ENCODE measurements around the gene ART4. TPM values are rescaled to one million over a fixed set of nuclear protein-coding genes. Genes with fewer than 3 reads are reported as not detected.

The ART4 gene
- total and polyA plus RNA-seq, 2 donors (not counting 3 experiments of a cell fraction or from before 2014, with no cell fraction given) = 12.5 to 54.7 TPM

GRCh38 chr12:14873440-14874185 is 30.3 kb upstream of the ART4 start:
- ChIA-PET POLR2A (interaction anchor here (0.7 kb wide), 1 partner anchor 9 kb away, joined by 3 read pairs; no protein-coding TSS in a partner anchor), CTCF (interaction anchor here (0.7 to 1.9 kb wide), 6 partner anchors 9 to 27 kb away, joined by 3 to 8 read pairs (median 4); no protein-coding TSS in a partner anchor)
- DNase-seq (ENCODE audit: low read depth, low spot score) (no peak), FAIRE-seq (no peak)
- Histone ChIP-seq H3K36me3 (ENCODE audit: control insufficient read depth in 2 of 2, extremely low read depth in 1 of 2, insufficient read depth in 2 of 2, low read length in 2 of 2) (no peaks in the 10 kb centered on the region), H3K27me3 (ENCODE audit: control insufficient read depth in 2 of 2, insufficient read depth in 2 of 2, low read length in 2 of 2) (no peaks in the 10 kb centered on the region), H3K9me1 (replicated peaks; ENCODE audit: control insufficient read depth, extremely low read depth, insufficient read depth, low read length) (no peaks in the 10 kb centered on the region), H3K4me1 (ENCODE audit: control insufficient read depth, extremely low read depth, insufficient read depth, low read length) (no peaks in the 10 kb centered on the region), H3K4me2 (ENCODE audit: insufficient read depth, low read length) (no peak overlapping the region), H2AFZ (ENCODE audit: low read depth, low read length) (no peak overlapping the region), H3K4me3 (replicated peaks in 1 of 3; ENCODE audit: insufficient read depth in 1 of 3, low read depth in 1 of 3, low read length in 3 of 3) (no peak overlapping the region), H3K9ac (replicated peaks; ENCODE audit: extremely low read depth, insufficient read depth, low read length) (no peak overlapping the region), H3K9me3 (replicated peaks; ENCODE audit: control insufficient read depth, insufficient read depth, low read length) (no peaks in the 10 kb centered on the region), H3K79me2 (ENCODE audit: control insufficient read depth, insufficient read depth, low read length) (no peaks in the 10 kb centered on the region), H3K27ac (ENCODE audit: insufficient read depth, low read depth, low read length) (no peak overlapping the region), H4K20me1 (replicated peaks; ENCODE audit: control insufficient read depth, extremely low read depth, insufficient read depth, low read length) (no peaks in the 10 kb centered on the region)
- TF ChIP-seq MYC (IDR thresholded peaks at IDR 0.05; ENCODE audit: low read depth, low read length) (no peak), JUN (IDR thresholded peaks at IDR 0.05; ENCODE audit: borderline replicate concordance, insufficient read depth, insufficient read length, low read depth) (no peak), FOS (IDR thresholded peaks at IDR 0.05; ENCODE audit: borderline replicate concordance, insufficient read depth, low read length) (no peak), POLR2AphosphoS5 (IDR thresholded peaks at IDR 0.05; ENCODE audit: insufficient read depth, low read depth, low read length) (no peak), EZH2 (IDR thresholded peaks at IDR 0.05; ENCODE audit: borderline replicate concordance, low read depth, low read length, severe bottlenecking) (no peak), CTCF (IDR thresholded peaks at IDR 0.05; ENCODE audit: extremely low read depth in 1 of 2, insufficient read depth in 1 of 2, low read depth in 1 of 2, low read length in 2 of 2) (no peak), POLR2A (IDR thresholded peaks at IDR 0.05; ENCODE audit: low read depth, low read length) (no peak), GATA2 (IDR thresholded peaks at IDR 0.05; ENCODE audit: insufficient read depth, insufficient read length, low read depth, low read length) (no peak), MAX (IDR thresholded peaks at IDR 0.05; ENCODE audit: insufficient read depth, insufficient read length) (no peak)
- intact Hi-C loops (cut with micrococcal nuclease) = no loop called here
- no TSS peak for BruUV-seq (replicated peaks)
- dilution Hi-C loops (cut with MboI; ENCODE audit: extremely low pct_ligation_motif_present, low sequenced_read_pairs) = no loop called here
